22Rv1 (cell line): ENCODE data around the gene MADD.

Experiments
- ZFX ChIP-seq: fragments of 450-650 bp; IDR thresholded peaks from 2 replicates; pipeline ENCODE4 v1.6.1; 2017; ENCODE audit warnings: antibody characterized with exemption, borderline replicate concordance
- TF ChIP-seq, protein P1 (sequence below): fragments of 450-650 bp; IDR thresholded peaks from 2 replicates; pipeline ENCODE4 v1.5.1; 2017; ENCODE audit warnings: mild to moderate bottlenecking

DNA sequence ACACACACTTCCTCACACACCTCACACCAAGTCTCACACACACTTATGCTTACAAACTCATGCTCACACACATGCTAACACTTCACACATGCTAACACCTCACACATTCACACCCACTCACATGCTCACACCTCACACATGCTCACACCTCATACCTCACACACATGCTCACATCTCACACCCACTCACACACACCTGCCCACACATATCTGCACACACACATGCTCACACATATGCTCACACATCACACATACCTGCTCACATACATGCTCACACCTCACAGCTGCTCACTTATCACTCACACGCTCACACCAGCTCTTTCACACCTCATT lies 87.0 kb downstream of the MADD start:
- TF ChIP-seq, protein P1, sequence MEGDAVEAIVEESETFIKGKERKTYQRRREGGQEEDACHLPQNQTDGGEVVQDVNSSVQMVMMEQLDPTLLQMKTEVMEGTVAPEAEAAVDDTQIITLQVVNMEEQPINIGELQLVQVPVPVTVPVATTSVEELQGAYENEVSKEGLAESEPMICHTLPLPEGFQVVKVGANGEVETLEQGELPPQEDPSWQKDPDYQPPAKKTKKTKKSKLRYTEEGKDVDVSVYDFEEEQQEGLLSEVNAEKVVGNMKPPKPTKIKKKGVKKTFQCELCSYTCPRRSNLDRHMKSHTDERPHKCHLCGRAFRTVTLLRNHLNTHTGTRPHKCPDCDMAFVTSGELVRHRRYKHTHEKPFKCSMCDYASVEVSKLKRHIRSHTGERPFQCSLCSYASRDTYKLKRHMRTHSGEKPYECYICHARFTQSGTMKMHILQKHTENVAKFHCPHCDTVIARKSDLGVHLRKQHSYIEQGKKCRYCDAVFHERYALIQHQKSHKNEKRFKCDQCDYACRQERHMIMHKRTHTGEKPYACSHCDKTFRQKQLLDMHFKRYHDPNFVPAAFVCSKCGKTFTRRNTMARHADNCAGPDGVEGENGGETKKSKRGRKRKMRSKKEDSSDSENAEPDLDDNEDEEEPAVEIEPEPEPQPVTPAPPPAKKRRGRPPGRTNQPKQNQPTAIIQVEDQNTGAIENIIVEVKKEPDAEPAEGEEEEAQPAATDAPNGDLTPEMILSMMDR, result no peak
- no peak for TF ChIP-seq ZFX
